GM10266 (cell line): ENCODE data around the gene IRF2BP2.

Experiments used
- DNase-seq: peaks from one replicate; pipeline ENCODE4 v3.0.0; 2012; ENCODE audit errors: extremely low spot score
- CTCF ChIP-seq: IDR thresholded peaks from 2 replicates; pipeline ENCODE4 v1.5.1; 2012; ENCODE audit warnings: mild to moderate bottlenecking, low read depth; ENCODE audit not compliant: control insufficient read depth, insufficient read depth; ENCODE audit errors: missing control alignments

Gene IRF2BP2

GRCh38 chr1:234579967-234580366 lies 30.0 kb downstream of the IRF2BP2 start:
- no peak for TF ChIP-seq CTCF
- DNase-seq = no peak

GRCh38 chr1:234578735-234579134 lies 31.2 kb downstream of the IRF2BP2 start:
- no peak for TF ChIP-seq CTCF
- DNase-seq = no peak

DNA sequence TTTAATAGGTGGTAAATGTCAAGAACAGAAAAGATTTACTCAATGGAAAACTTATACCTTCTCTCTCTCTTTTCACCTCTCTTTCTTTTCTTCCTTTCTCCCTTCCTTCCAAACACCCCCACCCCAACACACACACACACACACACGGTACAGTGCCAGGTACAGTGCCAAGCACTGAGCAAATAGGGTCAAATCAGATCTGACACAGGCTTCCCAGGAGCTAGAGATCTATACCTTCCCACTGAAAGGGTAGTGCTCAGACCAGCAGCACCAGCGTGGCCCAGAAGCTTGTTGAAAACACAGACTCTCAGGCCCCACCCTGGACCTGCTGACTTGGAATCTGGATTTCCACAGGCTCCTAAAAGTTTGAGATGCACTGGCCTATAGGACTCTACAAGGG lies 31.9 kb downstream of the IRF2BP2 start:
- no peak for DNase-seq
- TF ChIP-seq CTCF = no peak

DNA sequence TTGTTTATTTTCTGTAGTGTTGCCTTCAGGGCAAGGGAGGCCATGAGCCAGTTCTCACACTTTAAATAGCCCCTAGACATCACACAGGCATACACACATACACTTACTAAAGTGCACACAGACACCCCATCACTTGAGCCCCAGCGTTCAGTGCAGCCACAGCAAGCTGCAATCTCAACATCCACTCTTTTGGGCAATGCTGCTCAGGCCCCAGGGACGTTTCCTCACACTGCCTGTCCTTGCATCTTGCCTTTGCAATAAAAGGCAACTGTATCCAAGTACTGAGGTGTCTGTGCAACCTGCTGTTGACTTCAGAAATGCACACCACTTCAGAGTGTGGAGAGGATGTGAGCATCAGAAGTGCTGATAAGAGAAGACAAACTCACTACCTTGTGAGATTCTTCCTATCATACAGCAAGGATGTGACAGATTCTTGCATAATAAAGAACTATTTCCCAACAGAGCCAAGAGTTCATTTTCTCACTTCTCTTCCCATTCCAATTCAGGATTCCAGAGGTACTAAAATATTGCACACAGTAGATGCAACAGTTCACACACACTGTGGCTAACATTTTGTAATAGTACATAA lies 36.2 kb downstream of the IRF2BP2 start:
- no peak for TF ChIP-seq CTCF
- no peak for DNase-seq

GRCh38 chr1:234572966-234573365 lies 37.0 kb downstream of the IRF2BP2 start:
- DNase-seq = no peak
- no peak for TF ChIP-seq CTCF

DNA sequence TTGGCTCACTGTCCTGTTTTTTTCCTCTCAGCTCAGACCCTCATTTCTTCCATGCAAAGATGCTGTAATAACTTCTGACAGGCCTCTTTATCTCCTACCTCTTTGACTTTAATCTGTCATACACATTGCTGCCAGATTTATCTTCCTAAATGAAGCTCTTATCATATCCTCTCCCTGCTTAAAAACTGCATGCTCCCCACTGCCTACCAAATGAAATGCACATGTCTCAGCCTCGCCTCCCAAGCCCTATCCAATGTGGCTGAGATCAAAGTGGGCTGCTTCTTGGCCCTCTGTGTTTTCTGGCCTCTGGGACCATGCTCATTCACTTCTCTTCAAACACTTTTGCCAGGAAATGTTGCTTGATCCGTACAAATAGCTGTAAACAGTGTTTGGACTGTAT lies 38.3 kb downstream of the IRF2BP2 start:
- TF ChIP-seq CTCF = no peak
- DNase-seq = no peak

DNA sequence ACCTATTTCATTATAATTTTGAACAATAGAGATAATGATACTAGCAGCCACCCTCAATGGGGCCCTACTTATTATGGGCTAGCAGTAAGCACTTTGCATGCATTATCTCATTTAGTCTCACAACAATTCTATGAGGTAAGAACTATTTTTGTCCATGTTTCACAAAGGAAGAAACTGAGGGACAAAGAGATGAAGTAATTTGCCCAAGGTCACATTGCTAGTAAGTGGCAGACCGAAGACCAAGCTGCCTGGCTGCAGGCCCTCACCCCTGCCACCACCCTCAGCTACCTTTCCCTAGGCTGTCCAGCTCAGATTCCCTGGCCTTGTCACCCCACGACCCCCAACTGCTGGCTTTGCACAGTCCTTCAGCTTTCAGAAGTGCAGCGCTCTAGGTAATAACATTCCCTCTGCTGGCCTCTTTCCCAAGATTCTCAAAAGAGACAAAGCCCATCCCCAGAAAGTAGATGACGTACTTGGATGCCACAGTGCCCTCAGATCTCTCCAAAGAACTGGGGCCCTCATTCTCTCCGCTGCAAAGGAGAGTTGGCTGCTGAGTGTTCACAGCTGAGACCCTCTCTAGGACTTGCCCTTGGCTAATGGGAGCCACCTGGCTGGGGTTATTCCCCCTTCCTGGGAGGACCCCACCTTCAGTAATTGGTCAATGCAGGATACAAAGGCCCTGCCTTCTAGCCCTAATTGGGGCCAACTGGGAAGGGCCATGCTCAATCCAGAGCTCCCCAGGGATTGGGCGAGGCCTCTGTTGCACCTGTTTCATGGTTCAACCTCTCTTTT lies 39.5 kb downstream of the IRF2BP2 start:
- no peak for DNase-seq

More for the DNA sequence above, 39.5 kb downstream of the IRF2BP2 start:
- TF ChIP-seq CTCF = no peak
